Stimulated activated CD8-positive, alpha-beta memory T cell treated with anti-CD3 and anti-CD28 coated beads, Interleukin-15, amount 100 ng/mL, for 48 hours (primary cell): Measurements from ENCODE around the gene SLC6A18.

Experiments used
- DNase-seq, 2 donors: peaks; one replicate each; pipeline ENCODE4 v3.0.0-alpha.2; 2020; ENCODE audit warnings: low read depth in 2 of 2

Gene SLC6A18

DNA sequence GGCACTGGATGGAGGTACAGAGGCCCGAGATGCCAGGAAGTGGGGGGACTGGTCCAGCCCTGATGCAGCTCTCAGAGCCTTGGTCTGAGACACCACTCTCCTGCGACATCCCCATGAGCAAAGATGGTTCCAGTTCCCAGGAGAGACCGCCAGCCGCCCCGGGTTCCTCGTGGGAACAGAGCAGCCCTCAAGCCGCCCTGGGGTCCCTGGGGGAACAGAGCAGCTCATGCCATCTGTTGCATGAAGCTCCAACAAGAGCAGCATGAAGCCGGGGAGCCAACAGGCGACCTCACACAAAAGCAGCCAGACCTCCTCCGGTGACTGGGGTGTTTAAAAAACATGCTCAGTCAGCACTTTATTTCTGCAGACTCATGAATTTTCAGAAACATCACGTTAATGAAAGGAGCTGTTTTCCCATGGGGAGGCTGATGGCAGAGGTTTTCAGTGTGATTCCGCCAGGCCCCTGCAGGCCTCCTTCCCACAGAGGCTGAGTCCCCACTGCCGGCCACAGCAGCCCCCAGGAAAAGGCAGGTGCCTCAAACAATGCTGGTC, 6.2 kb downstream of the SLC6A18 start:
- DNase-seq: no peak

DNA sequence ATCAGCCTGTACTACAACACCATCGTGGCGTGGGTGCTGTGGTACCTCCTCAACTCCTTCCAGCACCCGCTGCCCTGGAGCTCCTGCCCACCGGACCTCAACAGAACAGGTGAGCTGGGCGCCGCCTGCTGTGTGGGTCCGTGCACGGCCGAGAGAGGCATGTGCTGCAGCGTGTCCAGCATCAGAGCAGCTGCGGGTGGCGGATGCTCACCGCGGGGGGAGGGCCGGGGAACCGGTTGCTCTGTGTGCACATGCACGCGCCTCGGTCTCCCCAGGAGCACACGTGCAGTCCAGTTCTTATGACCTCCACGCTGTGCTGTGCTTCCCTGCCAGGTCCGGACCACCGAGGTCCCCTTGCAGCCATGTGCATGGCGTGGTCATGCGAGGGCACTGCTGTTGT, 7.6 kb downstream of the SLC6A18 start:
- DNase-seq: no peak

DNA sequence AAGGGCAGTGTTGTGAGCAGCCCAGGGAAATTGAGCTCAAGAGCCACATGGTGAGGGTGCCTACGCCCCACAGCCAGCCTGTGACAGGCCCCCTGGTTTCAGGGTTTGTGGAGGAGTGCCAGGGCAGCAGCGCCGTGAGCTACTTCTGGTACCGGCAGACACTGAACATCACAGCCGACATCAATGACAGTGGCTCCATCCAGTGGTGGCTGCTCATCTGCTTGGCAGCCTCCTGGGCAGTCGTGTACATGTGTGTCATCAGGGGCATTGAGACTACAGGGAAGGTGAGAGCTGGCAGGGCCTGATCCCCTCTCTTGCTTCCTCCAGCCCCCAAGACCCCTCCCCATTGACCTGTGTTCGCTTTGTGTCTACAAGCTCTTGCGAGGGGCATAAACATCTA, 10.2 kb downstream of the SLC6A18 start:
- no peak for DNase-seq

DNA sequence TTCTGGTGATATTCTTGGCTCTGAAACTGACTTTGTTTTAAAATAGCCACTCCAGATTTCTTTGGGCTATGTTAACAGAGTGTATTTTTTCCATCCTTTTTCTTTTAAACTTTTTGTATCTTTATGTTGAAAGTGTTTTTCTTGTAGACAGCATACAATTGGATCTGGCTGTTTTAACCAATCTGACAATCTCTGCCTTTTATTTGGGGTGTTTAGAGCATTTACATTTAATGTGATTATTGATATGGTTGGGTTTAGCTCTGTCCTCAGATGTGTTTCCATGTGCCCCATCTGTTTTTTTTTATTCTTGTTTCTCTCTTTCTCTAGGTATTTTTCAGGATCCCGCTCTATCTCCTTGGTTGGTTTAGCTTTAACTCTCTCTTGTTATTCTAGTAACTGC, 10.7 kb downstream of the SLC6A18 start:
- no peak for DNase-seq

DNA sequence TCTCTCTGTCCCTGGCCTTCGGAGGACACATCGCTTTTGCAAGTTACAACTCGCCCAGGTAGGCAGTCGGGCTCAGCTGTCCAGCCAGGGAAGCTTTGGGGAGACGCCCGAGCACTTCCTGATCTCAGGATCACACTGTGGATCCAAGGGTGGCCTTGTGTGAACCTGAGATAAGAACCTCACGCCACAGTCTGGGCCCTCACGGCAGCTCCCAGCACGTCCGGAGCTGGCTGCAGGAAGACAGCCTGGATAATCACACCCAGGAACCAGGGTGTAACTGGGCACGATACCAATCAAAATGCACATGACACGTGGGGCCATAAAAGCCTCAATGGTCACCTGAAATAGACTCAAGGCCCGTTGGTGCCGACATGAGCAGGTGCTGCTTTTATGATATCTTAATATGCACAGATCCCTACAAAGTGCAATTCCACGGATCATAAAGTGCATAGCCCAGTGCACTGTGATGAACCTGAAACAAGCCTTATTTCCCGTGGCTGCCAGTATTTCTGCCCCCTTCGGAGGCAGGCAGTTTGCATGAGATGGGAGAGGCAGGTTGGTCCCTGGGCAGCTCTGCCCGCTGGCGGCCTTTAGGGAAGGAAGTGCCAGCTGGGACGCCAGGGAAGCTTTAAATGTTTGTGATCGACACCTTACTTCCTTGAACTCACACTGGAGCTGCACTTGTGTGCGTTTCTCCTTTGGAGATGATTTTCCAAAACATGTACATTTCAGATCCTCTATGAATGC, 14.5 kb downstream of the SLC6A18 start:
- no peak for DNase-seq

DNA sequence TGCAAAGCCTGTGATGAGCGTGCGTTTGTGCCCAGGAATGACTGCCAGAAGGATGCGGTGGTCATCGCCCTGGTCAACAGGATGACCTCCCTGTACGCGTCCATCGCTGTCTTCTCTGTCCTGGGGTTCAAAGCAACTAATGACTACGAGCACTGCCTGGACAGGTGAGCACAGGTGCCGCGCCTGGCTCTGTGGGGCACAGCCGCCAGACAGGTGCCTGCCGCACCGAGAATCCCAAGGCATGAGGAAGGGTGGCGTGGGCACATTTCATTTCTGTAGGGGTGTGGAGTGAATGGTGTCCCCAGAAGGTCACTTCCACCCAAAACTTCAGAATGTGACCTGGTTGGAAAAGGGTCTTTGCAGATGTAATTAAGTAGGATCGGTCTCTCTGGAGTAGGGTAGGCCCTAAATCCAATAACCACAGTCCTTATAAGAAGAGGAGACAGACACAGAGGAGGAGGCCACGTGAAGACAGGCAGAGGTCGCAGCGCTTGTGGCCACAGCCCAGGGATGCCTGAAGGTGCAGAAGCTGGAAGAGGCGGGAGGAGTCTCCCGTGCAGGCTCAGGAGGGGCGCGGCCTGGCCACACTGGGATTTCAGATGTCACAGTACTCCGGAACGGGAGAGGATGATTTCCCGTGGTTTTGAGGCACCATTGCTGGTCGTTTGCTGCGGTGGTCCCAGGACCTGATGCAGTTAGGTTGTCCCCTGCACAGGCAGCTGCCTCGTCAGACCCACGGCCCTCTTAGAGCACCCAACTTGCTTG, 15.5 kb downstream of the SLC6A18 start:
- no peak for DNase-seq

DNA sequence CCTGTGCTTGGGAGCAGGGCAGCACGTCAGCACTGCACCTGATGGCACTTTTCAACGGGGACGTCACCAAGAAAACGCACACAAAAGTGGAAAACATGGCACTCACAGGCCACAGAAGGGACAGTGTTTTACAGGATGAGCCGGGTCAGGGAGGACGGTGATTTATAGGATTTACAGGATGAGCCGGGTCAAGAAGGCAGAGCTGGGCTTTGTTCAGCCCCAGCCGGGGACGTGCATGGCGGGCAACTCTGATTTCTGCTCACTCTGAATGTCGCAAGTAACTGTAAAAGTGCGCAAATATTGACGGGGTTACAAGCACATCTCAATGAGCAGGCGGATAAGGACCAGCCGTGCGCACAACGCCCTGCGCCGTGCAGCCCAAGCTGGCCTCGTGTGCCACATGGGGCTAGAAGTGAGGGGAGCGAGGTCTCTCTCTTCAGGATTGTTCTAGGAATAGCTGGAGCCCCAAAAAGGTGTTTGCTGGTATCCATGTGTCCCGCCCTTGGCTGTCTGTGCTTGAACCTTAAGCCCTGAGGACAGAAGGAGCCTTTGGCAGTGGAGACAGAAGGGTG, 16.4 kb downstream of the SLC6A18 start:
- no peak for DNase-seq

DNA sequence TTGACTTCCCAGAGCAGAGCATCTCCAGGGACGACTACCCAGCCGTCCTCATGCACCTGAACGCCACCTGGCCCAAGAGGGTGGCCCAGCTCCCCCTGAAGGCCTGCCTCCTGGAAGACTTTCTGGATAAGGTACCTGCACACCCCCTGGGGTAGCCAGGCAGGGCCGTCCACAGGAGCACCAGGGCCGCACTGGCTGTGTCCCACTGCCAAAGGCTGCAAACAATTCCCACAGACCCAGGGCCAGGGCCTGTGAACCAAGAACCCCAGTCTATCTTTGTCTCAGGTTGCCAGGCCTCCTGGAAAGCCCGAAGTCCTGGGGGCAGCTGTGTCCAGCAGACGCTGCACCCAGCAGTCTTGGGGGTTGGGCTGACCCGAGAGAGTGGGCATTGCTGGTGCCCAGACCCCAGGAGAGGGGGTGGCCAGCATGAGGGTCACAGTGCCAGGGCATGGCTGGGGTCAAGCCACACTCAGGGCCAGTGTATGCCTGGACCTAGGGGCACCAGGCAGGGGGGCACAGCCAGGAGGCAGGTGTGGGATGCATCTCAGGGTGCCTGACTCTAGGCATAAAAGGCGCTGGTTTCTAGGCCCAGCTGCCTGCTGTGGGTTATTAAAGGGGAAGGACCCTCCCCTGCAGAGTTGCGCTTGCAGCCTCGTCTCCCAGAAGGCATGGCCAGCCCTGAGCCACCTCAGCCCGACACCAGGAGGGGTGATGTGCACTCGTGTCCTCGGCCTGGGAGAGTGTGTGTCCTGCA, 17.7 kb downstream of the SLC6A18 start:
- no peak for DNase-seq

DNA sequence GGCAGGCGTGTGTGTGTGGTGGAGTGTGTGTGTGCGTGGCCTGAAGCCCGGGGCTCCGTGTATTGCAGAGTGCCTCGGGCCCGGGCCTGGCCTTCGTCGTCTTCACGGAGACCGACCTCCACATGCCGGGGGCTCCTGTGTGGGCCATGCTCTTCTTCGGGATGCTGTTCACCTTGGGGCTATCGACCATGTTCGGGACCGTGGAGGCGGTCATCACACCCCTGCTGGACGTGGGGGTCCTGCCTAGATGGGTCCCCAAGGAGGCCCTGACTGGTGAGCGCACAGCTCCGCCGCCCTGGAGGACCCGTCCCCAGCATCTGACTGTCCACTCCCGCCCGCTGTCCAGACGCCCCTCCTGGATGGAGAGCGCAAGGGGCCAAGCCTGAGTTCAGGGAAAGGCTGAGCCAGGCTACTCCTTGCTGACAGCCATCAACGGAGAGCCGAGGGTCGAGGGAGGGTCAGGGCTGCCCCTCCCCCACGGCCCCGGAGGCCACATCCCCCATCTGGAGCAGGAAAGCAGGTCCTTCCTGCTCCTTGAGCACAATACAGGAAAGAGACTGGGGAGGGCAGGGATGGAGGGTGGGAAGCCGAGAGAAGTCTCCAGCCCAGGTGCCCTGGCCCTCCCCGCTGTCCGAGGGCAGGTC, 18.4 kb downstream of the SLC6A18 start:
- DNase-seq: no peak

DNA sequence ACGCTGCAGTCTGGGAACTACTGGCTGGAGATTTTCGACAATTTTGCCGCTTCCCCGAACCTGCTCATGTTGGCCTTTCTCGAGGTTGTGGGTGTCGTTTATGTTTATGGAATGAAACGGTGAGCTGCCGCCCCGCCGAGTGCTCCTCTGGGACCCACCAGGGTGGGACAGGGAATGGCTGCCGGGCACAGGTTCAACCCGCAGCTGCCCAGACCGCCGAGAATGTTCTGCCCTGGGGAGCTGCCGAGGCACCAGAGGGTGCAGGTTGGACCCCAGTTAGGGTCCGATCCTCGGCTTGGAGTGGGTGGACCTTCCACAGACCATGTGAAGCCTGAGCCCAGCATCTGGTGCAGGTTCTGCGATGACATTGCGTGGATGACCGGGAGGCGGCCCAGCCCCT, 19.1 kb downstream of the SLC6A18 start:
- DNase-seq: no peak

DNA sequence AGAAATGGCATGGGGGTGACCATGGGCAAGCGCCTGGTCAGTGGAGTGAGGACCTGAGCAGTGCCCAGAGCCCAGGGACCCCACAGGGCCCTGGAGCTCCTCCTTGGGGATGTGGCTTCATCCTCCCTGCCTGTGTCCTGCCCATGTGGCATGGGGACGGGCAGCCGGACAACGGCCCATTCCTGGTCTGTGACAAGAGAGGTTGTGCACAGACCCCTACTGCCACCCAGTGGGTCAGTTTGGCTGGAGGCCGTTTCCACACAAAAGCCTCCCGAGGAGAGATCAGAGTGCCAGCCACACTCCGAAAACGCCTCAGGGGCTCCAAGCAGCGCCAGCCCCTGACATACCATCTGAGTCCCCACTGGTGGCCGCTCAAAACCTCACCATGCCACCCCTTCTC, 19.8 kb downstream of the SLC6A18 start:
- no peak for DNase-seq

DNA sequence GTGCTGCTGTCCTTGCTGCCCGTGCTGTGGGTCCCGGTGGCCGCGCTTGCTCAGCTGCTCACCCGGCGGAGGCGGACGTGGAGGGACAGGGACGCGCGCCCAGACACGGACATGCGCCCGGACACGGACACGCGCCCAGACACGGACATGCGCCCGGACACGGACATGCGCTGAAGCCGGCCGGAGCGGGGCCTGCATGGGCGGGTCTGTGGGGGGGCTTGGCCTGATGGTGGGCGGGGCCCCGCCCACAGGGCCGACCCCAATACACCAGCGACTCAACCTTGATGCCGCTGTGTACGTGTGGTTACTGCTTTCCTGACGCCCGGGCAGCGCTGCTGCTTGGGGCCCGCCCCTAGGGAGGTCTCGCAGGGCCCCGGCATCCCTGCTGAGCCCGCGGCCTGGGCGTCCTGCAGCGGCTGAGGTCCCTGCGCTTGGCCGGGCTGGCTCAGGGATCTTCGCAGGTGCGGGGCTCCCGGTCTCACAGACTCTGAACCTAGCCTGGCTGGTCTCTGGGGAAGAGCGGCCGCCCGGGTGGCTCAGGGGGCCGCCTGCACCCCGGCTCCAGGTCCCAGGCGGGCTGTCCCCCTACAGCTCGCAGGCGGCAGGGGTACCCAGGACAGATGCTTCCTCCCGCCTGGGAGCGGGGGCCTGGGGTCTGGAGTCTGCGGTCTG, 20.9 kb downstream of the SLC6A18 start:
- DNase-seq: no peak

DNA sequence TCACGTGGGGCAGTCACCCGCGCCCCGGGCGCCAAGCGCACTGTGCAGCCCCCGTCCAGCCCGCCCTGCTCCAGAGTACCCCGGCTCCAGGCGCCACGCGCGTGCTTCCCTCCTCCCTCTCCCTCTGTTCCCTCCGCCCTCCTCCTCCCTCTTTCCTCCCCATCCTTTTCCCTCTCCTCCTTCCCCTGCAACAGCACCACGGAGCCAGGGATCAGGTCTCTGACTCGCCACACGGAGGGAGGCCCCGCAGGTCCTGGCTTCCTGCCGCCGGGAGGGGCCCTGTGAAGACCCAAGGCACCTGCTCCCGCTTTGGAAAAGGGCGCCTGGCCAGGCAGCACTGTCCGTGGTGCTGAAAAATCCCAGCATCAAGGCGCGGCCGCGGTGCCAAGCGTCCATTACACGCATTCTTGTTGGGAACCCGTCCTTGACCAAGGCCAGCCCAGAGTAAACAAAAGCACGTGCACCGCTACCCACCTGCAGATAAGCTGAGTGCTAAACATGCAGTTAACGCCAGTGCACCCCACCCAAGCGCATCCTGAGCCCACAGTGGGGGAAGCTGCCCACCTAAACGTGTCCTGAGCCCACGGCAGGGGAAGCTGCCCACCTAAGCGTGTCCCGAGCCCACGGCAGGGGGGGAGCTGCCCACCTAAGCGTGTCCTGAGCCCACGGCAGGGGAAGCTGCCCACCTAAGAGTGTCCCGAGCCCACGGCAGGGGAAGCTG, 21.7 kb downstream of the SLC6A18 start:
- DNase-seq: no peak

DNA sequence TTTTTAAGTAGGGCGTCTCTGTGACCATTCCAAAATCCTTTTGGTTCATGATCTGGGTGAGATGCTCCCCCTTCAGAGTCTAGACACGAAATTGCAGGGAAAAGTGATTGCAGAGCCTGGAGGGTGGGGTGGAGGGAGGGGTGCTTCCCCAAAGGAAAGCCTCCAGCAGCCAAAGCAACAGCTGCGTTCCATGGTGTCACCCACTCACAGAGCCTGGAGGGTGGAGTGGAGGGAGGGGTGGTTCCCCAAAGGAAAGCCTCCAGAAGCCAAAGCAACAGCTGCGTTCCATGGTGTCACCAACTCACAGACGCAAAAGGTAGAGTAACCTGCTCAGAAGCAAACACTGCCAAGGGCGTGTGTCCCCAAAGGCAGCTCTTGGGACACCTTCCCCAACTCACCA, 22.6 kb downstream of the SLC6A18 start:
- no peak for DNase-seq

DNA sequence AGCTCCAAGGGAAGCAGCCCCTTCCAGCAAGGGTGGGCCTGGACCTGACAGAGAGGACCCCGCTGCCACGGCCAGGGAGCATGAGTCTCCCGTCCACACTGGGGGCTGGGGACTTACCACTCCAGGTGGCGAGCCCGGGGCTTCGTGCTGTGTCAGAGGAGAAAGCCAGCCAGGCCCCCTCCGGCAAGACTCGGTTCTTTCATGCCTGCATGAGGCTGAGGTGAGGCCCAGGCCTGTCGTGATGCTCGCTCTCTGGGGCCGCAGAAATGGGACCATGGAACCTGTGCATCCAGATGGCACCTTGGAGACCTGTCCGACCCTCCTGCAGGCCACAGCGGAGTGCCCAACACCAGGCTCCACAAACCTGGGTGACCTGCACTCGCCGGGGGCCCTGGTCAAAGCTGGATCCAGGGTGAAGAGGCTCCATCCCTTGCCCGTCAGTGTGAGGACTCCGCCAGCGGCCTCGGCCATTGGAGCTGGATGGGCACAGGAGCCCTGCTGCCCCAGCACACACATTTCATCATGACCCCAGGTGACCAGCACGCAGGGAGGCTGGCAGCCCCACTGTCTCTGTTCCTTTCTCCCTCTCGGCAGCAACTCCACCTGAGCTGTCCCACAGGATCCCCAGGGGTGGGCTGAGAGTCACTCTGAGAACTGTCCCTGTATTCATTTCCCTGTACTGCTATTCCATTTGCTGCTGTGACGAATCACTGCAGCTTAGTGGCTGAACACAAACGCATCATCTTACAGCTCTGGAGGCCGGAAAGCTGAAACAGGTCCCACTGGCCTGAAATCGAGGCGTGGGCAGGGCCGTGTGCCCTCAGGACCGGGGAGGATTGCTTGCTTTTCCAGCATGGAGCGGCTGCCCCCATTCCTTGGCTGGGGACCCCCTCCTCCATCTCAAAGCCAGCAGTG, 24.4 kb downstream of the SLC6A18 start:
- DNase-seq: no peak

DNA sequence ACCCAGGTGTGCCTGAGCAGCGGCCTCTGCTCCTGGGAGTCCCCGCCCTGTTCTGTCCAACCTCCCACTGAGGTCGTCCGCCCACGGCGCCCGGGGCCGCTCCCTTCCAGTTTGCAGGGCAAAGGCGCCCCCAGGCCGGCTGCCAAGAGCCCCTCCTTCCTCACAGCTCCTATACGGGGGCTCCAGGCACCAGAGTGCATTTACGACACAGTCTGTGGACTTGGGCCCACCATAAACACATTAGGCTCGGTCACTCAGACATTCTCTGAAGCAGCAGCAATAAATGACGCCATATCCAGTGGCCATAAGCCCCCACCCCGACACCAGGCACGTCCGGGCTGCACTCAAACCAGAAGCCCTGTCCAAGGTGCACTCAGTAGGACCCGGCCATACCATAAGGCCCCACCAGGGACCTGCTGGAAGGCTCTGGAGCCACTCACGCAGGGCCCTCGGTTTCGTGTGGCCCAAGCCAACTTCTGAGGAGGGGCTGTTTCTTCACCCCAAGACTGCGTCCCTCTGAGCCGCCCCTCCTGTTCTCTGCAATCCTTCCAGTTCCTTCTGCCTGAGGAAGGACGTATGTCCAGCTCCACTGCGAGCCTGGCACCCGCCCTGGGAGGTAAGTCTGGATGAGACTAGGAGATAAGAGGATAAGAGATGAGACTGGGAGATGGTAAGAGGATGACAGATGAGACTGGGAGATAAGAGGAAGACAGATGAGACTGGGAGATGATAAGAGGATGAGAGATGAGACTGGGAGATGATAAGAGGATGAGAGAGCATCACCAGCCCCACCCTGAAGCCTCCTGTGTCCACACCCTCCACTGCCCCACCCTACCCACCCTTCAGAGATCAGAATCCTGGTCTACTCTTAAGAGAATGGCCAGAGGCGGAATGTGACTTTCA, 26.7 kb downstream of the SLC6A18 start:
- DNase-seq: no peak

DNA sequence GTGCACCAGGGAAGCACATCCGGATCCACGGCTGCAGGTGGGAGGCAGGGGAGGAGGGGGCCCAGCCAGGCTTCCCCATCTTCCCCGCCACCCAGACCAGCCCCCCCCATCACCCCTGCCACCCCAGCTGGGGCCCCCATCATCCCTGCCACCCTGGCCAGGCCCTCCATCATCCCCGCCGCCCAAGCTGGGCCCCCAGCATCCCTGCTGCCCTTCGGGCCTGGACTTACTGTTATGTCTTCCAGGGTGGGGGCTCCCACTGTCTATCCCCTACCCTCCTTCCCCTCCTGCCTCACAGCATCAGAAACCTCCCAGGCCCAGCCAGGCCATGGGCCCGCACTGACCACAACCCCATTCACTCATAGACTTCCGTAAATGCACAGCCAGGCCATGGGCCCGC, 27.5 kb downstream of the SLC6A18 start:
- DNase-seq: no peak

DNA sequence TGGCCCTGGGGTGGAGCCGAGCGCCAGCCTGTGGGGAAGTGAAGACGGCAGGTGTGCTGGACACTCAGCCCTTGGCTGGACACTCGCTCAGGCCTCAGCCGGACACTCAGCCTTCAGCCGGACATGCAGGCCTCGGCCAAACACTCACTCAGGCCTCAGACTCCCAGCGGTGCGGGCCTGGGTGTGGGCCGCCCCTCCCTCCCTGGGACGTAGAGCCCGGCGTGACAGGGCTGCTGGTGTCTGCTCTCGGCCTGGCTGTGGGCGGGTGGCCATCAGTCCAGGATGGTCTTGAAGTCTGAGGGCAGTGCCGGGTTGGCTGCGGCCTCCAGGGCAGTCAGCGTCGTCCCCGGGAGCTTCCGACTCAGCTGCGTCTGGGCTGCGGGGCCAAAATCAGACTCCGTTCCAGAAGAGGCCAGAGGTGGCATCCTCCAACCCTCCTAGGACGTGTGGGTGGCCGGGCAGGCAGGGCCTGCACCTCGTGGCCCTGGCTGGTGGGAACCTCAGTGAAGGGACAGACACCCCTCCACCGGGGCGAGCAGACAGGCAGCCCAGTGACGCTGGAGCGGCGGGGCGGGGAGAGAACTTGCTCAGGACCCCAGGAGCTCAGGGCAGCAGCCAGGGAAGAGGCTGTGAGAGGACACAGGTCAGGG, 28.4 kb downstream of the SLC6A18 start:
- no peak for DNase-seq
